Fibroblast of upper back skin (primary cell): ENCODE results near the gene MT1X.
"Not testable (repeated sequence)": the region's sequence is repeated elsewhere in the genome, so short reads cannot be mapped to it uniquely, and the experiment has no call there.

Experiments
- DNase-seq: peaks from one replicate; pipeline ENCODE4 v3.0.0-alpha.2; 2013

MT1X gene

GRCh38 chr16:56713794-56714193 lies 31.5 kb downstream of the MT1X start:
- DNase-seq, result no peak

GRCh38 chr16:56715126-56715525 lies 32.9 kb downstream of the MT1X start:
- DNase-seq, result no peak

GRCh38 chr16:56716761-56717160 lies 34.5 kb downstream of the MT1X start:
- DNase-seq, result peak; percentile 13

- not testable (repeated sequence) for DNase-seq
Observed at GRCh38 chr16:56717532-56717931, 35.3 kb downstream of the MT1X start.

GRCh38 chr16:56722200-56722842 lies 40.1 kb downstream of the MT1X start:
- DNase-seq, result no peak

- DNase-seq, result no peak
Observed at GRCh38 chr16:56724191-56724590, 41.9 kb downstream of the MT1X start.

GRCh38 chr16:56726283-56726682 lies 44.0 kb downstream of the MT1X start:
- no peak for DNase-seq

- no peak for DNase-seq
Observed at GRCh38 chr16:56726926-56727325, 44.7 kb downstream of the MT1X start.

- no peak for DNase-seq
Observed at GRCh38 chr16:56728027-56728426, 45.8 kb downstream of the MT1X start.

- no peak for DNase-seq
Observed at GRCh38 chr16:56728980-56729734, 46.9 kb downstream of the MT1X start.

- DNase-seq, result peak; percentile 93
Observed at GRCh38 chr16:56729735-56730662, 47.7 kb downstream of the MT1X start, which contains the start of gene NUP93. Gene NUP93, plus strand, starts transcription at chr16:56730129. Its CDS starts 18,119 bp downstream, at chr16:56748248.

GRCh38 chr16:56732366-56732765 lies 50.1 kb downstream of the MT1X start:
- DNase-seq, result no peak

GRCh38 chr16:56732832-56733231 lies 50.6 kb downstream of the MT1X start:
- no peak for DNase-seq
